Astrocyte of the spinal cord (primary cell): Measurements from ENCODE around the gene SASH1.

Experiments used
- DNase-seq: peaks from one replicate; pipeline ENCODE4 v3.0.0; 2011; ENCODE audit warnings: low read depth, low spot score
- H3K4me3 ChIP-seq: 2 replicates; pipeline ENCODE4 v1.5.1; 2011; ENCODE audit warnings: low read depth, mild to moderate bottlenecking, low read length, moderate library complexity
- in situ Hi-C: cut with HindIII; loops from 2 replicates; pipeline ENCODE4 v1.10.0; 2017; ENCODE audit warnings: low sequenced_read_pairs
- TF ChIP-seq, protein P1 (sequence below): IDR thresholded peaks from 2 replicates; pipeline ENCODE4 v1.5.1; 2012; ENCODE audit warnings: low read depth, mild to moderate bottlenecking, low read length, inconsistent platforms

The SASH1 gene

DNA sequence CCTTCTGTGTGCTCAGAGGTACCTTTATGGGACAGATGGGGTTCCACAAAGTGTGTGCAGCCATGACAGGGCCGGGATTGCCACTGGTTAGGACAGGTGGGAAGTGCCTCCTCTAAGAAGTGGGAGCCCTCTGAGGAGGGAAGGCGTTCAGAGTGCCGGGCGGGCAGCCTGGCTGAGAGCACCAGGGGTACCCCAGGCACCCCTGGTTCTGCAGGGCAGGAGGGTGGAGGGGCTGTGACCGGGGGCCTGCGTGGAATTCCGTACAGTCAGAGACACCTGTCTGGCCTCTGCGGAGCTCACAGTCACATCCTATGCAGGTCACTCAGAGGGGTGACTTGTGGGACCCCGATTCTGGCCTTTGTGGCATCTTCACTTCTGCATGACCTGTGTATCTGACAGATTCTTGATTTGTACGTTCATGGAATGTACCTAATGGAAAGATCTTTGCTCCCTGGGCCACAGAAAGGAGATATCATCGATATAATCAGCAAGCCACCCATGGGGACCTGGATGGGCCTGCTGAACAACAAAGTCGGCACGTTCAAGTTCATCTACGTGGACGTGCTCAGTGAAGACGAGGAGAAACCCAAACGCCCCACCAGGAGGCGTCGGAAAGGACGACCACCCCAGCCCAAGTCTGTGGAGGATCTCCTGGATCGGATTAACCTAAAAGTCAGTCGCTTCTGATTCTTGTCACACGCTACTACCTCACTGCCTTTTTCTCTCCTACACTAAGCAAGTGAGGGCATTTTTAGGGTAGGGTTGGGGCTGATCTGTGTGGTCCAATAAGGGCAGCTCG lies 190.9 kb downstream of the SASH1 start:
- H3K4me3 ChIP-seq, result no peak overlapping the region
- in situ Hi-C loops, result no loop called here
- TF ChIP-seq, protein P1, sequence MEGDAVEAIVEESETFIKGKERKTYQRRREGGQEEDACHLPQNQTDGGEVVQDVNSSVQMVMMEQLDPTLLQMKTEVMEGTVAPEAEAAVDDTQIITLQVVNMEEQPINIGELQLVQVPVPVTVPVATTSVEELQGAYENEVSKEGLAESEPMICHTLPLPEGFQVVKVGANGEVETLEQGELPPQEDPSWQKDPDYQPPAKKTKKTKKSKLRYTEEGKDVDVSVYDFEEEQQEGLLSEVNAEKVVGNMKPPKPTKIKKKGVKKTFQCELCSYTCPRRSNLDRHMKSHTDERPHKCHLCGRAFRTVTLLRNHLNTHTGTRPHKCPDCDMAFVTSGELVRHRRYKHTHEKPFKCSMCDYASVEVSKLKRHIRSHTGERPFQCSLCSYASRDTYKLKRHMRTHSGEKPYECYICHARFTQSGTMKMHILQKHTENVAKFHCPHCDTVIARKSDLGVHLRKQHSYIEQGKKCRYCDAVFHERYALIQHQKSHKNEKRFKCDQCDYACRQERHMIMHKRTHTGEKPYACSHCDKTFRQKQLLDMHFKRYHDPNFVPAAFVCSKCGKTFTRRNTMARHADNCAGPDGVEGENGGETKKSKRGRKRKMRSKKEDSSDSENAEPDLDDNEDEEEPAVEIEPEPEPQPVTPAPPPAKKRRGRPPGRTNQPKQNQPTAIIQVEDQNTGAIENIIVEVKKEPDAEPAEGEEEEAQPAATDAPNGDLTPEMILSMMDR, result no peak
- DNase-seq, result no peak

- no peak overlapping the region for H3K4me3 ChIP-seq
- in situ Hi-C loops, result no loop called here
- TF ChIP-seq, protein P1, result no peak
- DNase-seq, result no peak
Observed at GRCh38 chr6:148534871-148535270, 192.2 kb downstream of the SASH1 start.

DNA sequence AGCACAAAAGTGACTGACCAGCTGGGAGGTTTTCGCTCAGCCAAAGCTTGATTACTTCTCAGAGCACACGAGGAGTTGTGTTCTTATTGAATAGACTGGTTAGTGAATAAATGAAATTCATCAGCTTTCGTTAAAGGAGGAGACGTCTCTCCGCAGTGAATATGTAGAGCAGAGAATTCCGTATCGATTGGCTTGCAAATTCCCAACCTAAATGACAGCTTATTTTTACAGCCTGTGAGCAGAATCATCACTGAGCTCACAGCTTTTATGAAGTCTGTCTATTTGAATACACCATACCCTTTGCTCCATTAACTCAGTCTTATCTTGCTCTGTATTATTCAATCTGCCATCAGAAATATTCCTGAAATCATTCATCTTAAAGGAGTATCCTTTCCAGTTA lies 192.7 kb downstream of the SASH1 start:
- no peak overlapping the region for H3K4me3 ChIP-seq
- in situ Hi-C loops, result no loop called here
- TF ChIP-seq, protein P1, result no peak
- DNase-seq, result no peak

- in situ Hi-C loops, result no loop called here
- TF ChIP-seq, protein P1, result no peak
- peak; percentile 66 for DNase-seq
- H3K4me3 ChIP-seq, result no peak overlapping the region
Observed at GRCh38 chr6:148535976-148536375, 193.3 kb downstream of the SASH1 start.

DNA sequence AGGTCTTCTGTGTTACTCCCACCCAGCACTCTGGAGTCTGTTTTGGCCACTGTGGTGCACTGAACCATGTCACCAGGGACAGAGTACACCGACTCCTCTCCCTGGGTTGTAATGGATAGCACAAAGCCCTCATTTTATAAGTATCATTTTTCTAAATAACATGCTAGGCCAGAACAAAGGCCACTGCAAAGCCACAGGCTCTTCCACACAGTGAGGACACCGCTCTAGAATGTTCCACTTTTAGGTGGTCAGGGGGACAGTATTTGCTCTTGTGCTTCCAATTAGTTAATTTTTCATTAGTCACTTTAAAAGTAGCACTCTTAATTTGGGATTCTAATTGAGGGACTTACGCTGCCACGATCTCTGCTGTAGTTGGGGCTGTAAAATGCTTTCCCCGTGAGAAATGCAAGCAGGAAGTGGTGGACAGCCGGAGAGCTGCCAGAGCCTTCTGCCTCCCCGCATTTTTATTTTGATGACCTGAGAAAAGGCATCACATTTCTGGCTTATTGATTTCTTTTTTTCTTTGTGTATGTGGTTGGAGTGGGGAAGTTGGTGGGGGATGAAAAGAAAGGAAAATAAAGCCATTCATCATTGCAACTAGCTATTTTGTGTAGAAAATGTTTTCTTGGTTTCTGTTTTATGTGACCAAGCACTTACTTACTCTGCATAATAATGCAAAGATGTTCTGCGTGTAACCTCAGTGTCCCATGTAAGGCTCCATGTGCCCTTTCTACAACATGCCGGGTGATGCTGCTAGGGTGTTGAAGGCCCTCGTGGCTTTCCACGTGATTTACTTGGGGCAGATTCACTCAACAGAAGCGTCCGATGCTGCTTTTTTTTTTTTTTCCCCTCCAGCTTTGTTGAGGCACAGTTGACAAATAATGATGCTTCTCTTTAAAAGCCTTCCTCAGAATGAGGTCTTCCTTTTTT lies 195.9 kb downstream of the SASH1 start:
- DNase-seq, result peak; percentile 83
- H3K4me3 ChIP-seq, result no peak overlapping the region
- TF ChIP-seq, protein P1, result no peak
- in situ Hi-C loops, result no loop called here

DNA sequence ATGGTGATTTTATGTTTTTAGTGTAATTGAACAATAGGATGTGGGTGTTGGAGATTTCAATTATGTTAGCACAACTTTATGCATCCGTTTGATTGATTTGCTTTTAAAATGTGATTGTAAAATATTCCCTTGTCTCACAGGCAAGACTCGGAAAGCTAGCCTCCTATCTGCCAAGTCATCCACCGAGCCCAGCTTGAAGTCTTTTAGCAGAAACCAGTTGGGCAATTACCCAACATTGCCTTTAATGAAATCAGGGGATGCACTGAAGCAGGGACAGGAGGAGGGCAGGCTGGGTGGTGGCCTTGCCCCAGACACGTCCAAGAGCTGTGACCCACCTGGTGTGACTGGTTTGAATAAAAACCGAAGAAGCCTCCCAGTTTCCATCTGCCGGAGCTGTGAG lies 200.9 kb downstream of the SASH1 start:
- in situ Hi-C loops, result no loop called here
- H3K4me3 ChIP-seq, result no peak overlapping the region
- no peak for DNase-seq
- TF ChIP-seq, protein P1, result no peak
